DMS79 (cell line): ENCODE measurements around the gene UGT3A2.

Experiments used
- DNase-seq: peaks from one replicate; lab custom pipeline; 2025; lab: John Stamatoyannopoulos, UW

The UGT3A2 gene

GRCh38 chr5:36066540-36067210 is at the start of gene UGT3A2:
Gene UGT3A2 (minus strand): TSS chr5:36066882. CDS start chr5:36066789, 93 bp downstream.
- no peak for DNase-seq

- no peak for DNase-seq
Observed at GRCh38 chr5:36111238-36111637, 44.6 kb upstream of the UGT3A2 start.

- DNase-seq = no peak
Observed at GRCh38 chr5:36108758-36109460, 42.2 kb upstream of the UGT3A2 start.

- DNase-seq = no peak
Observed at GRCh38 chr5:36105819-36106218, 39.1 kb upstream of the UGT3A2 start.

- no peak for DNase-seq
Observed at GRCh38 chr5:36099748-36100147, 33.1 kb upstream of the UGT3A2 start.

GRCh38 chr5:36096486-36096885 is 29.8 kb upstream of the UGT3A2 start:
- DNase-seq = no peak

- DNase-seq = no peak
Observed at GRCh38 chr5:36089989-36090388, 23.3 kb upstream of the UGT3A2 start.

GRCh38 chr5:36079200-36079781 is 12.6 kb upstream of the UGT3A2 start:
- DNase-seq = no peak

- no peak for DNase-seq
Observed at GRCh38 chr5:36078430-36078829, 11.7 kb upstream of the UGT3A2 start.

GRCh38 chr5:36073595-36074216 is 7.0 kb upstream of the UGT3A2 start:
- DNase-seq = no peak

- no peak for DNase-seq
Observed at GRCh38 chr5:36070687-36071571, 4.2 kb upstream of the UGT3A2 start.

- no peak for DNase-seq
Observed at GRCh38 chr5:36068751-36069281, 2.1 kb upstream of the UGT3A2 start.

GRCh38 chr5:36066001-36066539 is 612 bp downstream of the UGT3A2 start:
- no peak for DNase-seq

- no peak for DNase-seq
Observed at GRCh38 chr5:36060420-36060887, 6.2 kb downstream of the UGT3A2 start.

GRCh38 chr5:36059571-36060419 is 6.9 kb downstream of the UGT3A2 start:
- DNase-seq = no peak

GRCh38 chr5:36058776-36059175 is 7.9 kb downstream of the UGT3A2 start:
- DNase-seq = no peak

GRCh38 chr5:36057386-36057785 is 9.3 kb downstream of the UGT3A2 start:
- DNase-seq = no peak

GRCh38 chr5:36056422-36056821 is 10.3 kb downstream of the UGT3A2 start:
- no peak for DNase-seq

- no peak for DNase-seq
Observed at GRCh38 chr5:36055984-36056383, 10.7 kb downstream of the UGT3A2 start.

- peak; percentile 77 for DNase-seq
Observed at GRCh38 chr5:36054647-36055046, 12.0 kb downstream of the UGT3A2 start.
